Measurements from ENCODE around the gene NFKBIZ. TPM values are rescaled to one million over a fixed set of nuclear protein-coding genes. Genes with fewer than 3 reads are reported as not detected.

Gene NFKBIZ
- polyA plus RNA-seq, 1 of the 3 experiments (the other 2 are of a cell fraction) = 59.9 TPM

- TF ChIP-seq EP300 (IDR thresholded peaks at IDR 0.05; ENCODE audit: borderline replicate concordance in 1 of 2, low read depth in 1 of 2, low read length in 1 of 2) = no peak
- no peak for TF ChIP-seq MEF2A (IDR thresholded peaks at IDR 0.05; ENCODE audit: borderline replicate concordance, low read depth)
Measured at GRCh38 chr3:101878589-101878988, 29.3 kb downstream of the NFKBIZ start (continued).

GRCh38 chr3:101879102-101879501 is 29.8 kb downstream of the NFKBIZ start:
- no peaks in the 10 kb centered on the region for H3K27me3 ChIP-seq (ENCODE audit: insufficient read depth)
- TF ChIP-seq JUND (IDR thresholded peaks at IDR 0.05) (no peak), MAX (IDR thresholded peaks at IDR 0.05; ENCODE audit: low read depth) (no peak), RXRA (IDR thresholded peaks at IDR 0.05; ENCODE audit: borderline replicate concordance, low read depth) (no peak), TEAD4 (IDR thresholded peaks at IDR 0.05; ENCODE audit: borderline replicate concordance, insufficient read depth) (no peak), TCF12 (IDR thresholded peaks at IDR 0.05) (no peak), FOSL2 (IDR thresholded peaks at IDR 0.05; ENCODE audit: borderline replicate concordance, low read depth) (no peak), GATA2 (CRISPR knock-in tag; IDR thresholded peaks at IDR 0.05) (no peak), EZH2phosphoT487 (IDR thresholded peaks at IDR 0.05; ENCODE audit: borderline replicate concordance, low read depth) (no peak)
- TF ChIP-seq, protein P1, sequence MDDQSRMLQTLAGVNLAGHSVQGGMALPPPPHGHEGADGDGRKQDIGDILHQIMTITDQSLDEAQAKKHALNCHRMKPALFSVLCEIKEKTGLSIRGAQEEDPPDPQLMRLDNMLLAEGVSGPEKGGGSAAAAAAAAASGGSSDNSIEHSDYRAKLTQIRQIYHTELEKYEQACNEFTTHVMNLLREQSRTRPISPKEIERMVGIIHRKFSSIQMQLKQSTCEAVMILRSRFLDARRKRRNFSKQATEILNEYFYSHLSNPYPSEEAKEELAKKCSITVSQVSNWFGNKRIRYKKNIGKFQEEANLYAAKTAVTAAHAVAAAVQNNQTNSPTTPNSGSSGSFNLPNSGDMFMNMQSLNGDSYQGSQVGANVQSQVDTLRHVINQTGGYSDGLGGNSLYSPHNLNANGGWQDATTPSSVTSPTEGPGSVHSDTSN (IDR thresholded peaks at IDR 0.05) = no peak
- TF ChIP-seq, protein P2, sequence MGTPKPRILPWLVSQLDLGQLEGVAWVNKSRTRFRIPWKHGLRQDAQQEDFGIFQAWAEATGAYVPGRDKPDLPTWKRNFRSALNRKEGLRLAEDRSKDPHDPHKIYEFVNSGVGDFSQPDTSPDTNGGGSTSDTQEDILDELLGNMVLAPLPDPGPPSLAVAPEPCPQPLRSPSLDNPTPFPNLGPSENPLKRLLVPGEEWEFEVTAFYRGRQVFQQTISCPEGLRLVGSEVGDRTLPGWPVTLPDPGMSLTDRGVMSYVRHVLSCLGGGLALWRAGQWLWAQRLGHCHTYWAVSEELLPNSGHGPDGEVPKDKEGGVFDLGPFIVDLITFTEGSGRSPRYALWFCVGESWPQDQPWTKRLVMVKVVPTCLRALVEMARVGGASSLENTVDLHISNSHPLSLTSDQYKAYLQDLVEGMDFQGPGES (IDR thresholded peaks at IDR 0.05; ENCODE audit: low read depth, low read length) = no peak
- DNase-seq = no peak
- no peaks in the 10 kb centered on the region for H3K9me3 ChIP-seq
- no peaks in the 10 kb centered on the region for H3K9me2 ChIP-seq
- POLR2A ChIA-PET = no interaction called here
- no peaks in the 10 kb centered on the region for H3K79me2 ChIP-seq (ENCODE audit: insufficient read depth)
- CTCF ChIA-PET = no interaction called here
- no peak overlapping the region for H2AFZ ChIP-seq (ENCODE audit: low read depth)
- no peaks in the 10 kb centered on the region for H4K20me1 ChIP-seq (ENCODE audit: insufficient read depth)
- WGBS (ENCODE audit: low lambda C conversion rate) = 88% methylated on average over 2 of the region's 2 CpGs
- H3K4me1 ChIP-seq (ENCODE audit: control insufficient read depth in 1 of 2, insufficient read depth in 2 of 2, low read depth in 1 of 2, low read length in 1 of 2) = no peaks in the 10 kb centered on the region
- H3K27ac ChIP-seq (ENCODE audit: low read depth in 2 of 2, low read length in 1 of 2) = no peak overlapping the region
- H3K4me2 ChIP-seq = no peak overlapping the region
- H3K36me3 ChIP-seq (replicated peaks in 1 of 2; ENCODE audit: control insufficient read depth in 1 of 2, insufficient read depth in 2 of 2, low read length in 1 of 2) = no peaks in the 10 kb centered on the region
- no peak overlapping the region for H3K4me3 ChIP-seq (ENCODE audit: low read depth in 2 of 2, low read length in 1 of 2)
- H3K9ac ChIP-seq = no peak overlapping the region
- no peaks in the 10 kb centered on the region for H3F3A ChIP-seq (replicated peaks; ENCODE audit: insufficient read depth)

DNA sequence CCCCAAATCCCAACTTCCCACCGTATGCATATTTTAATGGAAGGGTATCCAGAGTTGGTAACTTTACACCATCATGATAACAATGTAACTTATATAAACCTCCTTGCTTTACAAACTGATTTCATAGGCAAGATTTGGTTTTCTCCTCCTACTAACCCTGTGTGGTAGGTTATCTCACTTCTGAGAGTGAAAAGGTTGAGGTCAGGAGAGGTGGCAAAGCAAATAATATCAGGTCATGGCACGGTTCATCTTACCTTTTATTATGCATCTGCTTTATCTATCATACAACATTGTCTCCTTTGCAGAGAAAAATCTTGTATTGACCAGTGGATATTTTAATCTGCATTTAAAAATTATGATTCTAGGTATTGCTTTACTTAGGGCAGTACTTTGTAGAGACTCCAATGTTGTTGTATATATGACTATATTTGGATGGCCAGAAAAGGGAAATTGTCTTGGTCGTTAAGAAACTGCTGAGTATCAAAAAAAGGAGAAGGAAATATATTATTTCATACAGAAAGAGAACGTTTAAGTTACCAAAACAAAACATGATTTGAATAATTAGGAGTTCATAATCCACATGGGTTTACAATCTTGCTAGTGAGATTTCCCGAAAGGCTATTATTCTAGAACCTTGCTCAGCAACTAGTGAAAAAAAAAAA is 30.4 kb downstream of the NFKBIZ start:
- 75% methylated on average over 5 of the region's 5 CpGs for whole genome bisulfite sequencing (ENCODE audit: low lambda C conversion rate)
- ChIA-PET CTCF (no interaction called here), POLR2A (no interaction called here)
- Histone ChIP-seq H3K79me2 (ENCODE audit: insufficient read depth) (no peaks in the 10 kb centered on the region), H3K4me3 (ENCODE audit: low read depth in 2 of 2, low read length in 1 of 2) (no peak overlapping the region), H3K9me2 (no peaks in the 10 kb centered on the region), H3K9ac (no peak overlapping the region), H3K4me2 (no peak overlapping the region), H3K4me1 (ENCODE audit: control insufficient read depth in 1 of 2, insufficient read depth in 2 of 2, low read depth in 1 of 2, low read length in 1 of 2) (no peaks in the 10 kb centered on the region), H3K27me3 (ENCODE audit: insufficient read depth) (no peaks in the 10 kb centered on the region), H3K9me3 (no peaks in the 10 kb centered on the region), H2AFZ (ENCODE audit: low read depth) (no peak overlapping the region), H3K27ac (ENCODE audit: low read depth in 2 of 2, low read length in 1 of 2) (no peak overlapping the region), H3F3A (replicated peaks; ENCODE audit: insufficient read depth) (no peaks in the 10 kb centered on the region), H4K20me1 (ENCODE audit: insufficient read depth) (no peaks in the 10 kb centered on the region), H3K36me3 (replicated peaks in 1 of 2; ENCODE audit: control insufficient read depth in 1 of 2, insufficient read depth in 2 of 2, low read length in 1 of 2) (no peaks in the 10 kb centered on the region)
- DNase-seq = no peak
- TF ChIP-seq JUND (IDR thresholded peaks at IDR 0.05) = no peak
- no peak for TF ChIP-seq MAX (IDR thresholded peaks at IDR 0.05; ENCODE audit: low read depth)
- TF ChIP-seq TCF12 (IDR thresholded peaks at IDR 0.05) = no peak
- TF ChIP-seq REST (IDR thresholded peaks at IDR 0.05; ENCODE audit: low read depth, low read length) = no peak
- TF ChIP-seq YY1 (IDR thresholded peaks at IDR 0.05; ENCODE audit: low read depth) = no peak
- TF ChIP-seq EP300 (IDR thresholded peaks at IDR 0.05; ENCODE audit: borderline replicate concordance in 1 of 2, low read depth in 1 of 2, low read length in 1 of 2) = no peak
- TF ChIP-seq TEAD4 (IDR thresholded peaks at IDR 0.05; ENCODE audit: borderline replicate concordance, insufficient read depth) = no peak
- no peak for TF ChIP-seq EZH2phosphoT487 (IDR thresholded peaks at IDR 0.05; ENCODE audit: borderline replicate concordance, low read depth)
- no peak for TF ChIP-seq RAD21 (IDR thresholded peaks at IDR 0.05; ENCODE audit: low read length)
- no peak for TF ChIP-seq FOXJ3 (CRISPR knock-in tag; IDR thresholded peaks at IDR 0.05)
- no peak for TF ChIP-seq ELF1 (IDR thresholded peaks at IDR 0.05)
- TF ChIP-seq FOXM1 (IDR thresholded peaks at IDR 0.05; ENCODE audit: low read depth) = no peak
- no peak for TF ChIP-seq GATA2 (CRISPR knock-in tag; IDR thresholded peaks at IDR 0.05)

Data from SK-N-SH (cell line).